G401.6 (cell line): ENCODE data around the gene YLPM1.

ENCODE experiments used
- FAIRE-seq: peaks from 2 replicates; lab custom pipeline; 2012; peaks lifted over from hg19 to GRCh38; lab: Jason Lieb, UNC

YLPM1 gene

GRCh38 chr14:74871819-74872218 is 108.7 kb downstream of the YLPM1 start:
- FAIRE-seq = no peak

GRCh38 chr14:74875204-74875603 is 112.1 kb downstream of the YLPM1 start:
- FAIRE-seq = no peak

GRCh38 chr14:74875941-74876913 is 113.1 kb downstream of the YLPM1 start, which contains the start of gene PROX2:
Gene PROX2, minus strand, starts transcription at chr14:74876145. Its CDS starts 12,311 bp downstream, at chr14:74863834.
- no peak for FAIRE-seq

GRCh38 chr14:74879427-74880182 is 116.5 kb downstream of the YLPM1 start:
- peak; percentile 90 for FAIRE-seq

- peak; percentile 15 for FAIRE-seq
These were observed 118.5 kb downstream of the YLPM1 start, which contains the start of gene DLST for GRCh38 chr14:74881431-74882102. Gene DLST, plus strand, starts transcription at chr14:74881916. Its CDS starts 38 bp downstream, at chr14:74881954.

GRCh38 chr14:74882103-74882920 is 119.2 kb downstream of the YLPM1 start:
- FAIRE-seq = no peak
